Activated T-cell treated with anti-CD3 and anti-CD28 coated beads, Interleukin-2, amount 50 U/mL, for 4 hours (primary cell): ENCODE results near the gene HIP1R. TPM values are rescaled to one million over a fixed set of nuclear protein-coding genes. Genes with fewer than 3 reads are reported as not detected.

Experiments
- total RNA-seq, 3 donors: library from RNA; stranded (reverse); gene quantifications; one replicate each; pipeline ENCODE4 v1.2.1, GENCODE V29; 2021

HIP1R gene
- total RNA-seq, 3 donors from 2014 or later = 23.2 to 34.5 (median 32.1) TPM

Other genes starting within 250 kb of the HIP1R start
- gene HCAR2, start 132.1 kb upstream of the HIP1R start, total RNA-seq = not detected
- gene HCAR3, start 118.6 kb upstream of the HIP1R start, total RNA-seq = not detected
- gene HCAR1, start 104.6 kb upstream of the HIP1R start, total RNA-seq = under 1 TPM; 0.24 to 0.61 (median 0.40) TPM
- 10 to 100 TPM; 88.1 to 92.9 (median 90.2) TPM for gene DENR, start 82.6 kb upstream of the HIP1R start, total RNA-seq
- gene CCDC62, start 60.9 kb upstream of the HIP1R start, total RNA-seq = 1 to 10 TPM in 1 of 3 donors, under 1 TPM in 2; 0.40 to 1.3 (median 0.43) TPM
- gene VPS37B, start 60.7 kb downstream of the HIP1R start, total RNA-seq = 10 to 100 TPM; 11.9 to 20.3 (median 18.4) TPM
- gene ABCB9, start 131.0 kb downstream of the HIP1R start, total RNA-seq = 1 to 10 TPM; 2.3 to 3.2 (median 2.9) TPM
- gene OGFOD2, start 139.8 kb downstream of the HIP1R start, total RNA-seq = 10 to 100 TPM; 23.1 to 25.5 (median 24.7) TPM
- 100 to 1,000 TPM; 118 to 141 (median 129) TPM for gene ARL6IP4, start 145.2 kb downstream of the HIP1R start, total RNA-seq